WTC11 (cell line): ENCODE results near the gene HOXC4. TPM values are rescaled to one million over a fixed set of nuclear protein-coding genes. Genes with fewer than 3 reads are reported as not detected.

Experiments used
- ATAC-seq: fragments of 200-7000 bp; cut with Tn5 transposase; 2 replicates; pipeline ENCODE4 v1.10.0; 2021; ENCODE audit warnings: mild to moderate bottlenecking, moderate library complexity
- CTCF ChIA-PET: fragments of 300-600 bp; sonication (Branson Sonifier 250); formaldehyde crosslinking; loops from one replicate; lab custom pipeline; 2021; ENCODE audit warnings: antibody characterized with exemption; lab: Charles Lee
- POLR2A ChIA-PET: fragments of 350-600 bp; sonication (Branson Sonifier 250); formaldehyde crosslinking; loops from one replicate; lab custom pipeline; 2021; ENCODE audit warnings: antibody characterized with exemption; lab: Charles Lee
- DNase-seq: peaks from one replicate; pipeline ENCODE4 v3.0.0; 2021; ENCODE audit warnings: low spot score
- H3K27ac Mint-ChIP-seq: 2 replicates; pipeline ENCODE4 v1.8.0; 2021; ENCODE audit warnings: mixed read lengths
- H3K27me3 Mint-ChIP-seq: 2 replicates; pipeline ENCODE4 v1.8.0; 2021; ENCODE audit warnings: low read depth, mild to moderate bottlenecking, moderate library complexity, mixed read lengths
- H3K36me3 Mint-ChIP-seq: 2 replicates; pipeline ENCODE4 v1.8.0; 2021; ENCODE audit warnings: mixed read lengths
- H3K4me1 Mint-ChIP-seq: 2 replicates; pipeline ENCODE4 v1.8.0; 2022; ENCODE audit warnings: mixed read lengths
- H3K4me3 Mint-ChIP-seq: 2 replicates; pipeline ENCODE4 v1.8.0; 2021; ENCODE audit warnings: mild to moderate bottlenecking, moderate library complexity, mixed read lengths
- H3K9me3 Mint-ChIP-seq: 2 replicates; pipeline ENCODE4 v1.8.0; 2021; ENCODE audit warnings: mixed read lengths
- ATF3 ChIP-seq: sonication (generic); formaldehyde crosslinking; conservative IDR thresholded peaks from 2 replicates; pipeline ENCODE4 v1.8.1; 2022; ENCODE audit warnings: mild to moderate bottlenecking, missing genetic modification reagents
- CBFB ChIP-seq: sonication (generic); formaldehyde crosslinking; IDR thresholded peaks from 2 replicates; pipeline ENCODE4 v1.8.1; 2022; ENCODE audit warnings: mild to moderate bottlenecking, low read depth, missing genetic modification reagents
- CDX4 ChIP-seq: fragments of 250-450 bp; sonication (Bioruptor Pico); IDR thresholded peaks from 2 replicates; pipeline ENCODE4 v1.9.0; 2021; ENCODE audit warnings: moderate library complexity, mild to moderate bottlenecking, inconsistent platforms, borderline replicate concordance
- CREB1 ChIP-seq: sonication (generic); formaldehyde crosslinking; IDR thresholded peaks from 2 replicates; pipeline ENCODE4 v1.8.0; 2023; ENCODE audit warnings: mild to moderate bottlenecking, missing genetic modification reagents
- E2F5 ChIP-seq: sonication (generic); formaldehyde crosslinking; IDR thresholded peaks from 2 replicates; pipeline ENCODE4 v1.8.1; 2022; ENCODE audit warnings: mild to moderate bottlenecking, moderate library complexity, missing genetic modification reagents
- ELF4 ChIP-seq: sonication (generic); formaldehyde crosslinking; IDR thresholded peaks from 2 replicates; pipeline ENCODE4 v1.8.1; 2022; ENCODE audit warnings: low read depth, mild to moderate bottlenecking, moderate library complexity, missing genetic modification reagents
- EMX1 ChIP-seq: fragments of 250-450 bp; sonication (Bioruptor Pico); IDR thresholded peaks from 2 replicates; pipeline ENCODE4 v1.8.0; 2021; ENCODE audit warnings: mild to moderate bottlenecking
- FOXK1 ChIP-seq: sonication (generic); formaldehyde crosslinking; IDR thresholded peaks from 2 replicates; pipeline ENCODE4 v1.8.0; 2022; ENCODE audit warnings: mild to moderate bottlenecking, moderate library complexity, missing genetic modification reagents
- GABPB1 ChIP-seq: sonication (generic); formaldehyde crosslinking; IDR thresholded peaks from 2 replicates; pipeline ENCODE4 v1.8.1; 2023; ENCODE audit warnings: mild to moderate bottlenecking, missing genetic modification reagents
- GTF2I ChIP-seq: fragments of 250-450 bp; sonication (Bioruptor Pico); conservative IDR thresholded peaks from 2 replicates; pipeline ENCODE4 v1.4.0; 2021; ENCODE audit warnings: mild to moderate bottlenecking
- USF1 ChIP-seq: sonication (generic); formaldehyde crosslinking; IDR thresholded peaks from 2 replicates; pipeline ENCODE4 v1.8.0; 2022; ENCODE audit warnings: mild to moderate bottlenecking, missing genetic modification reagents
- USF2 ChIP-seq: sonication (generic); formaldehyde crosslinking; IDR thresholded peaks from 2 replicates; pipeline ENCODE4 v1.8.1; 2023; ENCODE audit warnings: mild to moderate bottlenecking, missing genetic modification reagents, moderate library complexity
- ZNF317 ChIP-seq: sonication (generic); formaldehyde crosslinking; IDR thresholded peaks from 2 replicates; pipeline ENCODE4 v1.8.1; 2023; ENCODE audit warnings: low read depth, mild to moderate bottlenecking, moderate library complexity, missing genetic modification reagents, borderline replicate concordance
- total RNA-seq: library from RNA; stranded (reverse); gene quantifications from 3 replicates; pipeline ENCODE4 v1.2.3, GENCODE V29; 2021

HOXC4 gene
- total RNA-seq, 1 experiment from 2014 or later: 0.46 TPM

- no peaks in the 10 kb centered on the region for H3K9me3 Mint-ChIP-seq
- no peak for TF ChIP-seq GABPB1 (CRISPR knock-in tag)
- no peak for TF ChIP-seq ATF3 (CRISPR knock-in tag)
- no peak for TF ChIP-seq GTF2I (CRISPR knock-in tag)
- TF ChIP-seq FOXK1: no peak
- TF ChIP-seq EMX1 (CRISPR knock-in tag): no peak
- TF ChIP-seq E2F5: no peak
- TF ChIP-seq, all 79 proteins: peak for 0
- no peaks in the 10 kb centered on the region for H3K36me3 Mint-ChIP-seq
- H3K27ac Mint-ChIP-seq: no peak overlapping the region
- no peak for DNase-seq
- CTCF ChIA-PET: interaction anchor here (1.0 to 8.1 kb wide), 7 partner anchors 19 to 187 kb away, joined by 3 to 149 read pairs (median 5); partner anchors contain the start of gene HOXC8
- H3K4me3 Mint-ChIP-seq: no peak overlapping the region
- H3K27me3 Mint-ChIP-seq: peaks cover 100% of the 10 kb centered on the region
- H3K4me1 Mint-ChIP-seq: peaks cover 29% of the 10 kb centered on the region
- POLR2A ChIA-PET: interaction anchor here (0.6 to 1.3 kb wide), 2 partner anchors 18 to 27 kb away, joined by 3 read pairs; partner anchors contain the start of genes HOXC4 and HOXC8
- no peak for ATAC-seq
Observed at GRCh38 chr12:54027442-54027786, 26.2 kb upstream of the HOXC4 start.

- ATAC-seq (no peak), DNase-seq (no peak)
- ChIA-PET CTCF (interaction anchor here (0.7 to 8.1 kb wide), 9 partner anchors 20 to 186 kb away, joined by 3 to 149 read pairs (median 5); partner anchors contain the start of genes HOXC10 and HOXC8), POLR2A (interaction anchor here (1.3 kb wide), 1 partner anchor 20 kb away, joined by 3 read pairs; the partner anchor contains the start of gene HOXC8)
- no peak within 1 kb of the TSS for H3K27ac Mint-ChIP-seq
- H3K4me3 Mint-ChIP-seq: peak within 1 kb of the TSS; percentile 29; the same call in 1 of the 2 replicates
- peak; percentile 65; the same call in 1 of the 2 replicates for TF ChIP-seq USF2
- TF ChIP-seq CBFB: no peak
- no peak for TF ChIP-seq ELF4
- peak; percentile 67 for TF ChIP-seq USF1 (CRISPR knock-in tag)
- no peak for TF ChIP-seq CREB1 (CRISPR knock-in tag)
- no peaks in the 10 kb centered on the region for H3K9me3 Mint-ChIP-seq
- H3K36me3 Mint-ChIP-seq: no peaks in the 10 kb centered on the region
- H3K27me3 Mint-ChIP-seq: peaks cover 100% of the 10 kb centered on the region
- H3K4me1 Mint-ChIP-seq: peaks cover 37% of the 10 kb centered on the region
Observed at GRCh38 chr12:54028314-54029201, 25.1 kb upstream of the HOXC4 start, which contains the start of gene HOXC6. TSS of gene HOXC6 (plus strand) at chr12:54028440. CDS start at chr12:54028522, 82 bp downstream.

GRCh38 chr12:54029529-54030441 is 23.9 kb upstream of the HOXC4 start:
- POLR2A ChIA-PET: no interaction called here

More at GRCh38 chr12:54029529-54030441, 23.9 kb upstream of the HOXC4 start:
- no peaks in the 10 kb centered on the region for H3K9me3 Mint-ChIP-seq
- H3K27ac Mint-ChIP-seq: no peak overlapping the region
- CTCF ChIA-PET: interaction anchor here (1.2 to 8.1 kb wide), 6 partner anchors 45 to 185 kb away, joined by 3 to 149 read pairs (median 44); partner anchors contain the start of gene HOXC10
- H3K4me1 Mint-ChIP-seq: peaks cover 38% of the 10 kb centered on the region
- ATAC-seq (no peak), DNase-seq (no peak)
- H3K36me3 Mint-ChIP-seq: no peaks in the 10 kb centered on the region
- peaks cover 99% of the 10 kb centered on the region for H3K27me3 Mint-ChIP-seq
- peak overlapping the region; percentile 57 for H3K4me3 Mint-ChIP-seq
- TF ChIP-seq CDX4 (CRISPR knock-in tag): no peak
- no peak for TF ChIP-seq ZNF317 (CRISPR knock-in tag)
